NCI-H345 treated with DMSO at 0.1 percent for 48 hours (cell line): Measurements from ENCODE around the gene CXCL6.

ENCODE experiments used
- DNase-seq: peaks from one replicate; lab custom pipeline; 2025; ENCODE audit not compliant: unreplicated experiment; lab: John Stamatoyannopoulos, UW

CXCL6 gene

GRCh38 chr4:73867783-73868182, 31.3 kb downstream of the CXCL6 start:
- peak; percentile 6 for DNase-seq

- DNase-seq, result no peak
Measured at GRCh38 chr4:73868206-73869129, 32.0 kb downstream of the CXCL6 start.

GRCh38 chr4:73869130-73870055, 32.9 kb downstream of the CXCL6 start, which contains the start of gene CXCL1:
Gene CXCL1, plus strand, starts transcription at chr4:73869393. Its CDS starts 78 bp downstream, at chr4:73869471.
- DNase-seq, result no peak

- DNase-seq, result no peak
Measured at GRCh38 chr4:73870260-73870659, 33.8 kb downstream of the CXCL6 start.

GRCh38 chr4:73870768-73871167, 34.3 kb downstream of the CXCL6 start:
- no peak for DNase-seq

- DNase-seq, result no peak
Measured at GRCh38 chr4:73871511-73872310, 35.2 kb downstream of the CXCL6 start.

GRCh38 chr4:73872316-73873108, 36.0 kb downstream of the CXCL6 start:
- no peak for DNase-seq

GRCh38 chr4:73874386-73874785, 37.9 kb downstream of the CXCL6 start:
- DNase-seq, result no peak

- DNase-seq, result no peak
Measured at GRCh38 chr4:73875401-73875800, 38.9 kb downstream of the CXCL6 start.

- no peak for DNase-seq
Measured at GRCh38 chr4:73883306-73883705, 46.8 kb downstream of the CXCL6 start.

GRCh38 chr4:73885574-73886267, 49.2 kb downstream of the CXCL6 start:
- DNase-seq, result no peak
